GM06990 (cell line): ENCODE measurements around the gene TP53RK.

ENCODE experiments used
- DNase-seq: peaks from one replicate; pipeline ENCODE4 v3.0.0-alpha.2; 2011; ENCODE audit not compliant: insufficient read length; ENCODE audit errors: extremely low read depth
- H3K27me3 ChIP-seq: replicated peaks from 2 replicates; pipeline ENCODE4 v1.6.0; 2011; ENCODE audit warnings: low read length; ENCODE audit not compliant: control insufficient read depth, insufficient read depth
- H3K36me3 ChIP-seq: 2 replicates; pipeline ENCODE4 v1.5.1; 2011; ENCODE audit warnings: low read length; ENCODE audit not compliant: control insufficient read depth, insufficient read depth
- H3K4me3 ChIP-seq: replicated peaks from 2 replicates; pipeline ENCODE4 v1.5.1; 2011; ENCODE audit warnings: low read depth, mild to moderate bottlenecking, control low read depth, low read length
- CTCF ChIP-seq: IDR thresholded peaks from 2 replicates; pipeline ENCODE4 v1.5.1; 2011; ENCODE audit warnings: low read length, control low read depth, mild to moderate bottlenecking, inconsistent platforms; ENCODE audit not compliant: insufficient read depth, poor library complexity, severe bottlenecking

TP53RK gene

GRCh38 chr20:46666818-46667515, 22.3 kb downstream of the TP53RK start:
- no peak for TF ChIP-seq CTCF
- no peaks in the 10 kb centered on the region for H3K36me3 ChIP-seq

GRCh38 chr20:46666306-46666705, 22.9 kb downstream of the TP53RK start:
- Histone ChIP-seq H3K27me3 (no peaks in the 10 kb centered on the region), H3K4me3 (no peak overlapping the region), H3K36me3 (no peaks in the 10 kb centered on the region)
- TF ChIP-seq CTCF: no peak
- no peak for DNase-seq

More at GRCh38 chr20:46666818-46667515, 22.3 kb downstream of the TP53RK start:
- no peak overlapping the region for H3K4me3 ChIP-seq
- H3K27me3 ChIP-seq: no peaks in the 10 kb centered on the region
- DNase-seq: no peak

- Histone ChIP-seq H3K36me3 (no peaks in the 10 kb centered on the region), H3K27me3 (no peaks in the 10 kb centered on the region), H3K4me3 (no peak overlapping the region)
- TF ChIP-seq CTCF: no peak
- DNase-seq: no peak
These were observed 23.6 kb downstream of the TP53RK start for GRCh38 chr20:46665602-46666001.

- no peaks in the 10 kb centered on the region for H3K27me3 ChIP-seq
- no peaks in the 10 kb centered on the region for H3K36me3 ChIP-seq
- H3K4me3 ChIP-seq: no peak overlapping the region
- TF ChIP-seq CTCF: no peak
- DNase-seq: no peak
These were observed 25.7 kb downstream of the TP53RK start for GRCh38 chr20:46663531-46663930.

- no peak for TF ChIP-seq CTCF
- Histone ChIP-seq H3K4me3 (no peak overlapping the region), H3K36me3 (no peaks in the 10 kb centered on the region), H3K27me3 (no peaks in the 10 kb centered on the region)
- no peak for DNase-seq
These were observed 27.6 kb downstream of the TP53RK start for GRCh38 chr20:46661659-46662058.

GRCh38 chr20:46660487-46660886, 28.8 kb downstream of the TP53RK start:
- Histone ChIP-seq H3K36me3 (no peaks in the 10 kb centered on the region), H3K4me3 (no peak overlapping the region), H3K27me3 (no peaks in the 10 kb centered on the region)
- no peak for TF ChIP-seq CTCF
- DNase-seq: no peak
